Fibroblast of skin of back (primary cell): ENCODE measurements around the gene MTA2.

Experiments
- DNase-seq: peaks from one replicate; pipeline ENCODE4 v3.0.0-alpha.2; 2013

Gene MTA2

DNA sequence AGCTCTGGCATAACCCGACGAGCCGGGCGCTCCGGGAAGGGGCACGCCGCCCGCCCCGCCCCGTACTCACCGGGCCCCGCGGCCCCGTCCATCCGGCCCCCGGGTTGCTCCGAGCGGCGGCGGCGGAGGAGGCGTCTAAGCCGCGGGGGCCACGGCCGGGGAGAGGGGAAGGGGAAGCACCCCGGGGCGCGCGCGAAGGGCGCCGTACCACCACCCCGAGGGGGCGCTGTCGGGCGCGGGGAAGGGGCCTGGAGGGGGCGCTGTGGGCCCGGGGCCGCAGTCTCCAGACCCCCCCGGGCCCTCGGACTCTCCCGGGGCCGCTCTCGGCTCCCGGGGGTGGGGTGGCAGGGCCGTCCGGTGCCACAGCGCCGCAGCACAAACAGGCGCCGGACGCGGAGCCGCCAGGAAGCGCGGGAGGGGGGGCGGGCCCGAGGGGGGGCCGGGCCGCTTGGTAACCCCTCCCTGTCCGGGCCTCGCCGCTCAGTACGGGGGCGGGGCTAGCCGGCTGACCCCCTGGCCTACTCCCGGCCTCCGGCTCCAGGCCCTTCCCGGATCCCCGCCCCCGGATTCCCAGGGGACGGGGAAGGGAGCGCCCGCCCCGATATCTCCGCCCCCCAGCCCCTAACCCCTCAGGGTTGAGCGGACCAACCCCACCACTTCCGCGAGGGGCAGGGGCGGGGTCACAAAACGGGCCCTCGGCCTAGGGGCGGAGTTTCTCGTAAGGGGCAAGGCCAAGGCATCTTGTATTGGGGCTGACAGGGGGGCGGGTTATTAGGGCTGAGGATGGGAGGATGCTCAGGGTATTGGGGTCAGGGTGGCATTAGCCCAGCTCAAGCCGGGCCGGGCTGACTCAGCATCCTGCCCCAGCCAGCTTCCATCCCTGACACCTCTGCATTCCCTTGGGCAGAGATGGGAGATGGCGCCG is 11.0 kb upstream of the MTA2 start, which contains the start of the genes EML3 and ROM1:
Gene EML3 (minus strand): TSS at position 410 of the 925 bp plus-strand sequence. CDS start 318 bp downstream, at position 92.
Gene ROM1 (plus strand): TSS at position 892 of the 925 bp plus-strand sequence. CDS start 25 bp downstream, at position 917.
- DNase-seq, result peak; percentile 84

- DNase-seq, result peak; percentile 52
Observed at GRCh38 chr11:62611705-62612365, 10.2 kb upstream of the MTA2 start.

DNA sequence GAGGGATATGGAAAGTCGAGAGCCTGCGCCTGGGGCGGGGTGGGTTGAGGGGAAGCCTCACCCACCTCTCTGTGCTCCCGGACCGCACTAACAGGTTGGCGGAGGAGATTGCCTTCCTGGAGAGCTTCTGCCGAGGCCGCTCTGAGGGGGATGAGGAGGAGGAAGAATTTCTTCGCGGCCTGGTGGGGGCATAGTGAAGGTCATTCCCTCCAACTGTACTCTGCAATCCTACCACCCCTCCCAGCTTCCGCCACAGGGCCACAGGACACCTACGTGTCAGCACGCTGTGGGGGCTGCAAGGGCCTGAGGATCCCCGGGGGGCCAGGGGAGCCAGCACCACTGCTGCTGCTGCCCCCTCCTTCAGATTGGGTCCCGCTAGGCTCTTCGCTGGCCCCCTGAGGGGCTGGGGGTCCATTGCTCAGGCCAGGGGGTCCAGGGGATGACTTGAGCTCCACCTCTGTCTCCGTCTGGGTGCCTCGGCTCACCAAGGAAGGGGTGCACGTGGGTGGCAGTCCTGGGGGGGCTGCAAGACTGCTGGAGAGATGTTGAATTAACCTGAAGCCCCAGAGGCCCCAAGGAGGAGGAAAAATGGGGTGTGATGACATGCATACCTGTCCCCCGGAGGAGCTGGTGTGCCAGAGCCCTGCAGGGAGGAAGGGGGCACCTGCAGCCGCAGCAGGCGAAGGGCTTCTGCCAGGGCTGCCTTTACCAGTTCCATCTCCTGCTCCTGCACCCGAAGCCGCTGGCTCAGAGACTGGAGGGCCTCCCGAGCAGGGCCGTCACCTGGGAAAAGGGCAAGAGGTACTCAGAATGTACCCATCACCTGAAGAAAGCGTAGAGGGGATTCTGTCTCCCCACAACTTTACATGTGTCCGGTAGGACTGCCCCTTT is 9.4 kb upstream of the MTA2 start:
- no peak for DNase-seq

GRCh38 chr11:62610403-62610802 is 8.7 kb upstream of the MTA2 start:
- no peak for DNase-seq

DNA sequence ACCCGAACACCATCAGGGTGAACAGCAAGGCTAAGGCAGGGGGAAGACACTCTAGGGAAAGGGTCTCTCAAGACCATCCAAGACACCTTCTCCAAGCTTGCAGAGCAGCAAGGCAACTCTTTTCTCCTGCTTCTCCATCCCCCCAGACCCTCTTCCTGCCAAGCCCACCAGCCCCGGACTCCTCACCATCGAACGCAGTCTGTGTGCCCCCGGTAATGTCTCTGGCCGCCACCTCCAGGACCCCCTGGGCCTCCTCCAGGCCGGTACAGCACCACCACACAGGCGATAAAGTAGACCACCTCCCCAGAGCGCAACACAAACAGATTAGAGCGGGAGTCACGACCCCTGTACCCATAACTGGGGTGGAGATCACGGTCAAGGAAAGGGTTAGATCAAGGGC is 7.1 kb upstream of the MTA2 start:
- DNase-seq, result no peak

DNA sequence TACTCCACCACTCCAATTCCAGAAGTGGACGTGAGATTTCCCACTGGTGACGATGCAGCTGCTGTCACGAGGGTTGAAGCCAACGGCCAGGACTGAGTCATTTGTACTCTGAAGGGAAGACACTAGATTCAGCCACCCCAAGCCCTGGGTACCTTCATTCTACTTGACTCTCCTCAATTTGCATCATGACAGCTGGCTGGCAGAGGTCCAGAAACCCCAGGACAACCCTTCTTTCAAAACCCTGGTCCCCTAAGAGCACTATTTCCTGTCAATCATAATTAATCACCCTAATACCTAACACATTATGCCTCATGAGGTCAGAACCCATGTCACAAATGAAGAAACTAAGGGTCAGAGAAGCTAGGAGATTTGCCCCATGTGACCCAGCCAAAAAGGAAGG is 6.0 kb upstream of the MTA2 start:
- no peak for DNase-seq

- DNase-seq, result no peak
Observed at GRCh38 chr11:62605902-62606301, 4.2 kb upstream of the MTA2 start.

- DNase-seq, result no peak
Observed at GRCh38 chr11:62605467-62605866, 3.8 kb upstream of the MTA2 start.

DNA sequence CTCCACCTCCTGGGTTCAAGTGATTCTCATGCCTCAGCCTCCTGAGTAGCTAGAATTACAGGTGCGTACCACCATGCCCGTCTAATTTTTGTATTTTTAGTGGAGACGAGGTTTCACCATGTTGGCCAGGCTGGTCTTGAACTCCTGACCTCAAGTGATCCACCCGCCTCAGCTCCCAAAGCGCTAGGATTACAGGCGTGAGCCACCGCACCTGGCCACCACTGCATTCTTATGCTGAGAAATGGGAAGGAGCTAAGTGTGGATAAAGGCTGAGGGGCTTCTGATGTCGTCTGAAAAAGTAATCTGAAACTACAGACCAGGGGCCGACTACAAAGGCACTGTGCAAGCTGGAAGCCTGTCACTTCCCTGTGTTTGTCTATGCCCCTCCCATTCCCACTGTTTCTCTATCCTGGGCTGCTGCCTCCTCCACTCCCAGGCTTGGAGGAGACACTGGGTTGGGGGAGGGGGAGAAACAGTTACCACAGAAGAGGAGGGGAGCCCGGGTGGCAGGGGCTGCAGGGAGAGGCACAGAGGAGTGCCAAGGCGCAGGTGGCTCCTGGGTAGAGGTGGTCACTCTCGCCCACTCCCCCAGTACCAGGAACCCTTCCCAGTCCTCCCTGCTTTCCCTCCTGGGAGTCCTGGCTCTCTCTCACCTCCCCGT is 2.9 kb upstream of the MTA2 start:
- no peak for DNase-seq

GRCh38 chr11:62603776-62604299 is 2.2 kb upstream of the MTA2 start:
- no peak for DNase-seq

DNA sequence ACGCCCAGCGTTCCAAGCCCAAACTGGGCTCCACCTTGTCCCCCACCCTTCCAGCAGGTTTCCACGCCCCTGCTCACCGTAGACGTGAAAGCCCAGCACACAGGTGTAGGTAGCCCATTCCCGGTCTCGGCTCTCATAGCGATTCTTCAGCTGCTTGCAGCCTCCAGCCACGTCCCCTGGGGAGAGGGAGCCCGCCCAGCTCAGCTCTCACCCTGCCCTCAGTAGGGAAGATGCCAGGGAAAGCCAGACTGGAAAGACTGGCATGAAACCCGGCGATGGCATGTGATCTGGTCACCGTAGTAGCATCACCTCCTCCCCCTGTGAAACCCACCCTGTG is 1.4 kb upstream of the MTA2 start:
- no peak for DNase-seq

DNA sequence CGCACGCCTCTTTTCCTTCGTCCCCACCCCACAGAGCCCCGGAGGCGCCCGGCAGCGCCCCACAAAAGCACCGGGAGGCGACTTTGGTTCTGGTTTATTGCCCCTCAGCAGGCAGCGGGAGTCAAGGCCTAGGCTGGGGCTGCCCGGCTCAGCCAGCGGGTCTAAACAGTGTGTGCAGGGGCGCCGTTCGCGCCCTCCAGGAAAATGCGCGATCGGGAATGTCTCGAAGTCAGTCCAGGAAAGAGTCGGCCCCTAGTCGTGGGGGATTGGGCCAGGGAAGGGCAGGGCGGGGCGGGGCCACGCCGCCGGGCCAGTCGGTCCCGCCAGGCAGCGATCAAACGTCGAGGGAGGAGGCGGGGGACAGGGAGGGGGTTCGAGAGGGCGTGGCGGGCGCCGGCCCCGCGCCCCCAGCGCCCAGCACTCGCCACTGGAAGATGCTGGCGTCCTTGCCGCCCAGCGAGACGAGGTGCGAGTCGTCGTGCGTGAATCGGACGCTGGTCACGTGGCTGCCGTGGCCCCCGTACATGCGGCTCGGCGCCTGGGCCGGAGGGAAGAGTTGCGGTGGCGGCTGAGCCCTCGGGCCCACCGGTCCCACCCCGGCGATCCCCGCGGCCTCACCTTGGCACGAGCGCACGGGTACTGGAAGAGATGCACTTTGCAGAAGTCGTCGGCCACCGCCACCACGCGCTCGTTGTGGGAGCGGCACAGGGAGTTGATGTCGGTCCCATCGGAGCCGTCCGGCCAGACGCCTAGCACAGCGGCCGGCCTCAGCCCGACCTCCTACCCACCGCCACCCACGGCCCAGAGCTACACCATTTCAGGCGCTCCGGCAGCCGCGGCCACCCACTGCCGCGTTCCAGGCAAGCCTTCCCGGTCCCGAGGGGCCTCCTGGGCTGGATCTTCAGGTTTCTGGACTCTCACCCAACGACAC is 741 bp upstream of the MTA2 start:
- DNase-seq, result peak; percentile 61

- DNase-seq, result no peak
Observed at GRCh38 chr11:62601122-62601371, 618 bp downstream of the MTA2 start.

GRCh38 chr11:62600367-62601121 is 1.1 kb downstream of the MTA2 start:
- no peak for DNase-seq

- DNase-seq, result no peak
Observed at GRCh38 chr11:62599901-62600300, 1.8 kb downstream of the MTA2 start.

GRCh38 chr11:62599069-62599696 is 2.5 kb downstream of the MTA2 start:
- DNase-seq, result peak; percentile 99

GRCh38 chr11:62595124-62595523 is 6.5 kb downstream of the MTA2 start:
- no peak for DNase-seq

- peak; percentile 79 for DNase-seq
Observed at GRCh38 chr11:62593434-62594044, 8.1 kb downstream of the MTA2 start.

DNA sequence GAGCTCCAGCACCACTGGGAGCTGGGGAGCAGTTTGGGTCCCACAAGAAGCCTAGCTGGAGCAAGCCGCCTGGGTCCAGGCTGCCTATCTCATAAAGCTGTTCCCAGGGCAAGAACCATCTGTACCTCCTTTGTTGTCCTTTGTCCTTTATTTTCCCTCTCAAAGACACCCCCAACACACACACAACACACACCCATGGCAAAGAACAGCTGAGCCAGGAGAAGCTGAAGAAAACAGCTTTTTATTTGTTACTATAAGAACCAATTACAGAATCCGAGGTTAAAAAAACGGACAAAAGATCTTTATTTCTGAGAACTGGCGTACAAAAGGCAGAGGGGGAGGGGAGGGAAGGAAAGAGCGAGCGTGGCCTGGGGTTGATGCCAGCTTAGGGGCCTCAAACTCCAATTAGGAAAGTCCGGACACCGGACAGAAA is 8.7 kb downstream of the MTA2 start:
- no peak for DNase-seq
